IPS DF 4.7 (cell line): Measurements from ENCODE around the gene TPCN2.

ENCODE experiments used
- DNase-seq: peaks from one replicate; pipeline ENCODE4 v3.0.0-alpha.2; 2013; ENCODE audit warnings: low spot score; ENCODE audit errors: extremely low read depth

The TPCN2 gene

GRCh38 chr11:69094111-69094914, 45.6 kb downstream of the TPCN2 start:
- DNase-seq = no peak

GRCh38 chr11:69094915-69095290, 46.2 kb downstream of the TPCN2 start:
- no peak for DNase-seq

GRCh38 chr11:69095300-69095699, 46.6 kb downstream of the TPCN2 start:
- no peak for DNase-seq

GRCh38 chr11:69096473-69096872, 47.7 kb downstream of the TPCN2 start:
- DNase-seq = no peak

- no peak for DNase-seq
Observed at GRCh38 chr11:69097263-69097662, 48.5 kb downstream of the TPCN2 start.

GRCh38 chr11:69099180-69099579, 50.4 kb downstream of the TPCN2 start:
- DNase-seq = no peak

GRCh38 chr11:69100454-69101114, 51.9 kb downstream of the TPCN2 start:
- DNase-seq = no peak

GRCh38 chr11:69101115-69101791, 52.5 kb downstream of the TPCN2 start:
- DNase-seq = no peak

GRCh38 chr11:69101792-69102695, 53.3 kb downstream of the TPCN2 start:
- DNase-seq = no peak

GRCh38 chr11:69102732-69103615, 54.2 kb downstream of the TPCN2 start:
- DNase-seq = no peak

GRCh38 chr11:69104212-69104855, 55.6 kb downstream of the TPCN2 start:
- no peak for DNase-seq

- DNase-seq = no peak
Observed at GRCh38 chr11:69104856-69105395, 56.2 kb downstream of the TPCN2 start.

- DNase-seq = no peak
Observed at GRCh38 chr11:69105461-69106030, 56.8 kb downstream of the TPCN2 start.

- DNase-seq = no peak
Observed at GRCh38 chr11:69106031-69106811, 57.5 kb downstream of the TPCN2 start.

GRCh38 chr11:69107413-69107812, 58.7 kb downstream of the TPCN2 start:
- no peak for DNase-seq

GRCh38 chr11:69108030-69108429, 59.3 kb downstream of the TPCN2 start:
- no peak for DNase-seq

- DNase-seq = no peak
Observed at GRCh38 chr11:69108559-69108958, 59.8 kb downstream of the TPCN2 start.

- DNase-seq = no peak
Observed at GRCh38 chr11:69109101-69109500, 60.4 kb downstream of the TPCN2 start.
